Measurements from ENCODE around the gene SLC1A5.

DNA sequence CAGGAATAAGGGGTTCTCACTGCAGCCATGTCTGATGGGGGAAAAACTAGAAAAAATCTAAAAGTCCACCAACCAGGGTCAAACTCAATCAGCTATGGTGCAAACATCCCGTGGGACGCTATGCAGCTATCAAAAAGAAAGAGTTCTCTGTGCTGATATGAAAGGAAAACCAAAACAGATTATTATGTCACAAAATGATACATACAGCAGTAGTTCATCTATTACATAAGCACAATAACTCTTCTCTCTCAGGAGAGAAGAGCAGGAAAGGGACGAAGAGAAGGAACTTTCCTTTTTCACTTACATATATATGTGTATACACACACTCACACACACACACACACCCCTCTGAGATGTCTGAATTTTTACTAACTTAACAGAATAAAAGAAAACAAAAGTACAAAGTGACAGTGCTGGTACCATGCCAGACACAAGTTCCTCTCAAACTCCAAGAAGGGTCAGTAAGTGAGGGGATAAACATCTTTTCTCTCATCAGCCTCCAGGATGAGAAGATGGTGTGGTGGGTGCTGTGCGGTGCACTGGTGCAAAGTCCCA lies 45.4 kb downstream of the SLC1A5 start:
- no peak for TF ChIP-seq ZNF232 (CRISPR knock-in tag; IDR thresholded peaks at IDR 0.05)
- TF ChIP-seq, protein P1, sequence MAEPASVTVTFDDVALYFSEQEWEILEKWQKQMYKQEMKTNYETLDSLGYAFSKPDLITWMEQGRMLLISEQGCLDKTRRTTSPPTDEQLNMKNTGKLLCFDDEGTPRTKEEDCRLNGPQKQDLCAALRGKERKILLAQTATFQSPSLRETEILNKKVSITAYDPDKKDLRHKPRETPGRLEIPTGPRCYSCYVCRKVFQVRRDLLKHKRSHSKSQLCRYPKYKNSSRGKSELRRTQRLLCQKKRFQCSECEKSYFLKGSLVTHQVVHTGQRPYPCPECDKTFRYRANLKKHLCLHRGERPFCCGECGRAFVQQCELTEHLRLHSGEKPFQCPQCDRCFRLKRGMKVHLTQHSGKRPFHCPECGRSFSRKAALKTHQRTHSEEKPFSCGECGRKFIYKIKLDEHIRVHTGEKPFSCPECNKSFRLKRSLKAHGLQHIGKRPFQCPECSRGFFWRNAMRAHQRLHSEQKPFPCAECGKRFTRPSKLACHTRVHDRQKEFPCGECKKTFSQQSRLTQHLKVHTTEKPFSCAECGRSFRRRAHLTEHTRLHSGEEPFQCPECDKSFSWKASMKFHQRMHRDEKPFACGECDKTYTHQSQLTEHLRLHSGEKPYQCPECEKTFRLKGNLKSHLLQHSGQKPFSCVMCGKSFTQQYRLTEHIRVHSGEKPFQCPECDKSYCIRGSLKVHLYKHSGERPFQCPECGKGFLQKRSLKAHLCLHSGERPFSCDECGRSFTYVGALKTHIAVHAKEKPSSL (CRISPR knock-in tag; conservative IDR thresholded peaks at IDR 0.05): no peak
